Measurements from ENCODE around the gene ZFHX3. TPM values are rescaled to one million over a fixed set of nuclear protein-coding genes. Genes with fewer than 3 reads are reported as not detected.
A peak's percentile ranks its signal among the peaks of the same experiment; 100 is the strongest.

The ZFHX3 gene
- total RNA-seq, 1 donor from 2014 or later, result 68.1 TPM

DNA sequence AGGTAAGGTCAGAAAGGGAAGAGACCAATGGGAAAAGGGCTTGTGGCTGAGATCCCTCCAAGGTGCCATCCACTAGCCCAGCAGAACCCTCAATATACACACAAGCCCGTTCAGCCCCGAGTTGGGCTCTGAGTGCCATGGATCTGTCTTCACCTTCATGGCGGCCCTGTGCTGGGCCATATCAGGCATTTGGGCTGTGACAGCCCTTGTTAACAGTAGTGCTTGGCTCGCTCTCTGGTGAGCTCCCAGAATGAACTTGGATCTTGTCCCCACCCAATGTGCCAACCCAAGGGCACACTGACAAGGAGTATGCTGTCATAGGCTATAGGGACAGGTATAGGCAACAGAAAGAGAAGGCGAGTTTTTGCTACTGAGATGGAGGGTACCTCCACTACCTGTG is 182.7 kb downstream of the ZFHX3 start:
- no peaks in the 10 kb centered on the region for H3K27me3 Mint-ChIP-seq (ENCODE audit: low read depth)
- H3K4me1 Mint-ChIP-seq, result peaks cover under 1% of the 10 kb centered on the region
- no peaks in the 10 kb centered on the region for H3K9me3 Mint-ChIP-seq
- H3K4me3 Mint-ChIP-seq, result no peak overlapping the region
- TF ChIP-seq, protein P1, sequence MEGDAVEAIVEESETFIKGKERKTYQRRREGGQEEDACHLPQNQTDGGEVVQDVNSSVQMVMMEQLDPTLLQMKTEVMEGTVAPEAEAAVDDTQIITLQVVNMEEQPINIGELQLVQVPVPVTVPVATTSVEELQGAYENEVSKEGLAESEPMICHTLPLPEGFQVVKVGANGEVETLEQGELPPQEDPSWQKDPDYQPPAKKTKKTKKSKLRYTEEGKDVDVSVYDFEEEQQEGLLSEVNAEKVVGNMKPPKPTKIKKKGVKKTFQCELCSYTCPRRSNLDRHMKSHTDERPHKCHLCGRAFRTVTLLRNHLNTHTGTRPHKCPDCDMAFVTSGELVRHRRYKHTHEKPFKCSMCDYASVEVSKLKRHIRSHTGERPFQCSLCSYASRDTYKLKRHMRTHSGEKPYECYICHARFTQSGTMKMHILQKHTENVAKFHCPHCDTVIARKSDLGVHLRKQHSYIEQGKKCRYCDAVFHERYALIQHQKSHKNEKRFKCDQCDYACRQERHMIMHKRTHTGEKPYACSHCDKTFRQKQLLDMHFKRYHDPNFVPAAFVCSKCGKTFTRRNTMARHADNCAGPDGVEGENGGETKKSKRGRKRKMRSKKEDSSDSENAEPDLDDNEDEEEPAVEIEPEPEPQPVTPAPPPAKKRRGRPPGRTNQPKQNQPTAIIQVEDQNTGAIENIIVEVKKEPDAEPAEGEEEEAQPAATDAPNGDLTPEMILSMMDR (IDR thresholded peaks at IDR 0.05; ENCODE audit: unreplicated experiment), result no peak
- no peak overlapping the region for H3K27ac Mint-ChIP-seq
- DNase-seq (ENCODE audit: low spot score in 2 of 2, unreplicated experiment in 2 of 2), result no peak
- H3K36me3 Mint-ChIP-seq, result peaks cover 31% of the 10 kb centered on the region

- H3K27me3 Mint-ChIP-seq (ENCODE audit: low read depth), result no peaks in the 10 kb centered on the region
- no peak overlapping the region for H3K27ac Mint-ChIP-seq
- H3K9me3 Mint-ChIP-seq, result no peaks in the 10 kb centered on the region
- H3K4me3 Mint-ChIP-seq, result no peak overlapping the region
- peaks cover 11% of the 10 kb centered on the region for H3K4me1 Mint-ChIP-seq
- no peak for DNase-seq (ENCODE audit: low spot score in 2 of 2, unreplicated experiment in 2 of 2)
- H3K36me3 Mint-ChIP-seq, result peaks cover 27% of the 10 kb centered on the region
- TF ChIP-seq, protein P1 (IDR thresholded peaks at IDR 0.05; ENCODE audit: unreplicated experiment), result no peak
Observed at GRCh38 chr16:72864130-72864833, 183.6 kb downstream of the ZFHX3 start.

- Mint-ChIP-seq H3K36me3 (peaks cover 22% of the 10 kb centered on the region), H3K27ac (no peak overlapping the region), H3K9me3 (no peaks in the 10 kb centered on the region), H3K4me1 (peaks cover 24% of the 10 kb centered on the region), H3K27me3 (ENCODE audit: low read depth) (no peaks in the 10 kb centered on the region), H3K4me3 (no peak overlapping the region)
- TF ChIP-seq, protein P1 (IDR thresholded peaks at IDR 0.05; ENCODE audit: unreplicated experiment), result no peak
- DNase-seq (ENCODE audit: low spot score in 2 of 2, unreplicated experiment in 2 of 2), result no peak
Observed at GRCh38 chr16:72862090-72862489, 185.8 kb downstream of the ZFHX3 start.

DNA sequence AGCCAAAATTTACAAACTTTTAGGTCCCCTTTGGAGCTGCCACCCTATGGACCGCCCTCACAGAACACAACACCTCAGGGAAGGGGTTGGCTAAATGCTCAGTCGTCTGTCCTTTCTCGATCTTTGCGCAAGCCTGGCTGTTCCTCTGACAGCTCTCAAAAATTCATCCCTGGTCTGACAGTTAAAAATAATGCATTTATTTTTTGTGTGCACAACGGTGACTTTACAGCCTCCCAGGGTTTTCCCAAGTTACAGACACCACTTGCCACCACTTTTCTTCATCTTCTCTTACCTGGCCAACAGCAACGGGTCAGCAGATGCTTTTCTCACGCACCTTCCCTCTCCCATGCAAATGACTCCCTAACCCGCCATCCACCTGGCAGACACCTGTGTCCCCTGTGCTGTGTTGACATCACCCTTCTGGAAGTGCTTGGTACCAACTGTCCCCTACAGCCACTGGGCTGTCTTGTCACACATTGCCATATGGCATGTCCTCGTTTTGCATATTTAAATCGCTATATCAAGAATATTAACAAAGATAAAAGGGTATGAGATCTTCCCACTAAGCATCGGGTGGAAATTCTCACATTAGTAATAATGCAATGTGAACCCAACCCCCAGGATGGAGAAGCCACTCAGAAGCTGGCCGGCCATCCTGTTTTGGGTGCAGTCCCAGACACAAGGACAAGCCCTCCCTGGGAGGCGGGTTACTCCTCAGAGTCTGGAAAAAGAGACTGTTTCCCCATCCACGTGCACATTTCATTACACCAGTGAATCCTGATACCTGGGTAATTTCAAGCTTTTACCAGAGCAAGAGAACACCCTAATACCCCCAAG is 187.0 kb downstream of the ZFHX3 start:
- TF ChIP-seq, protein P1 (IDR thresholded peaks at IDR 0.05; ENCODE audit: unreplicated experiment), result no peak
- Mint-ChIP-seq H3K27ac (no peak overlapping the region), H3K27me3 (ENCODE audit: low read depth) (no peaks in the 10 kb centered on the region), H3K36me3 (peaks cover 18% of the 10 kb centered on the region), H3K4me1 (peaks cover 24% of the 10 kb centered on the region), H3K9me3 (no peaks in the 10 kb centered on the region), H3K4me3 (no peak overlapping the region)
- no peak for DNase-seq (ENCODE audit: low spot score in 2 of 2, unreplicated experiment in 2 of 2)

- H3K9me3 Mint-ChIP-seq, result no peaks in the 10 kb centered on the region
Observed at GRCh38 chr16:72859581-72859980, 188.3 kb downstream of the ZFHX3 start.

More at GRCh38 chr16:72859581-72859980, 188.3 kb downstream of the ZFHX3 start:
- H3K27me3 Mint-ChIP-seq (ENCODE audit: low read depth), result no peaks in the 10 kb centered on the region
- H3K4me3 Mint-ChIP-seq, result no peak overlapping the region
- H3K27ac Mint-ChIP-seq, result peak overlapping the region; percentile 41
- H3K36me3 Mint-ChIP-seq, result peaks cover 11% of the 10 kb centered on the region
- TF ChIP-seq, protein P1 (IDR thresholded peaks at IDR 0.05; ENCODE audit: unreplicated experiment), result no peak
- peaks cover 25% of the 10 kb centered on the region for H3K4me1 Mint-ChIP-seq
- no peak for DNase-seq (ENCODE audit: low spot score in 2 of 2, unreplicated experiment in 2 of 2)

All from mesothelial cell of epicardium (in vitro differentiated cells).